GM19238 (cell line): ENCODE data around the gene PPFIA4.

ENCODE experiments used
- DNase-seq: peaks from one replicate; pipeline ENCODE4 v3.0.0; 2011; ENCODE audit warnings: low spot score; ENCODE audit not compliant: insufficient read length

Gene PPFIA4

DNA sequence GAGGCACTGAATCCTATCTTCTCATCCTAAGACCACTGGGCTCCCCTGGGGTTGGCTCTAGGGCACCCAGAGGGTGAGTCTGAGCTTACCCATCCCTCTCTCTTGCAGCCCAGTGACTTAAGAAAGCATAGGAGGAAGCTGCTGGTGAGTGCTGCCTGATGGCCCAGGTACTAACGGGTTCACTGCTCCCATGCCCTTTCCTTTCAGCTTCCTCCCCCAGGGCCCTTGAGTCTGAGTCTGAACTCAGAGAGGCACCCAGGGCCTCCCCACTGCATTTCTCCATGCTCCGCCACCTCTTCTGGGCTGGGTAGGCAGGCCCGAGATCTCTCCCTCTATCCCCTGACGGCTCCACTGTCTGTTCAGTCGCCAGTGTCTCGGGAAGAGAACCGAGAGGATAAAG, 29.7 kb downstream of the PPFIA4 start:
- DNase-seq = no peak

DNA sequence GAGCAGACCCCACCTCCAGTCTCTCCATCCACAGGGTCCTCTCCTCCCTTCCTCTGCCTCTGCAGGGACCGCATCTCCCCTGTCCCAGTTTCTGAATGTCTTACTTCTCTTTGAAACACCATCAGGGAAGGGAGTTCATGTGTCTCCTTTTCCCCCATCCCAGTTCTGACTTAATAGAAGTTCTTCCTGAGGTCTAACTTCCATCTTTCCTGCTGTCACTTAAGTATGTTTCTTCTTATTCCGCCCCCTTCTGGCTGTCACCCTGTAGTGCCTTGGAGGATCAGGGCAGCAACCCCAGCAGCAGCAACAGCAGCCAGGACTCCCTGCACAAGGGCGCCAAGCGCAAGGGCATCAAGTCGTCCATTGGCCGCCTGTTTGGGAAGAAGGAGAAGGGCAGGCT, 30.2 kb downstream of the PPFIA4 start:
- DNase-seq = no peak

DNA sequence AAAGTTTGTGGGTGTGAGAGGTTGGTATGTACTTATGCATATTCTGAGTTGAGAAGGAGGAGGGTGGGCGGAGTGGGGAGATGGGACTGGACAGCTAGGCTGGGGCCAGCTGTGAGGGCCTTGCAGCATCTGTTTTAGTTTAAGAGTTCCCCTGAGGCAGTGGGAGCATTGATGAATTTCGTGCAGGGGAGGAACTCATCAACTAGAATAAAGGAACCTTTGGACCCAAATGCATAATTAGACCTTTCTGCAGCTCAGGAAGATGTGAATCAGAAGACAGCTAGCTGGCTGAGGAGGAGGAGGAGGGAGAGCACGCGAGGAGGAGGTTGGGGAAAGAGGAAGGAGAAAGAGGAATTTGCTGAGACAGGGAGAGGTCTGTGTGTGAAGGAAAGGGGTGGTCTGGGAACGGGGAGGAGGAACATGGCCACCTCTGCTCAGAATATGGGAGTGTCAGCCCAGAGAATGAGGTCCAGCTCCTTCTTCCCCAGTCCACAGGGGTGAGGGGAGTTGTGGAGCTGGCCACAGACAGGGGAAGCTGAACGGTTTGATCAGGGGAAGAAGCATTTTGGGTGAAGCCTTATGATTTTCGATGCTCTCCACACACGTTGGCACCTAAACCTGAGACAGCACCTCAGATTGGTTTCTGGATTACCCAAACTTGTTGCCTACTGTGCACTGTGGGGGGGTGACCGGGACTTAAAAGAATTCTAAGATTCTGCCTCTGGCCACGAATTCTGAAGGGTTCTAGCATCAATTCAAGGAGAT, 31.8 kb downstream of the PPFIA4 start:
- DNase-seq = no peak

- DNase-seq = no peak
These were observed 32.3 kb downstream of the PPFIA4 start for GRCh38 chr1:203058676-203058935.

GRCh38 chr1:203059485-203059884, 33.2 kb downstream of the PPFIA4 start:
- no peak for DNase-seq

GRCh38 chr1:203060115-203060514, 33.8 kb downstream of the PPFIA4 start:
- DNase-seq = no peak

DNA sequence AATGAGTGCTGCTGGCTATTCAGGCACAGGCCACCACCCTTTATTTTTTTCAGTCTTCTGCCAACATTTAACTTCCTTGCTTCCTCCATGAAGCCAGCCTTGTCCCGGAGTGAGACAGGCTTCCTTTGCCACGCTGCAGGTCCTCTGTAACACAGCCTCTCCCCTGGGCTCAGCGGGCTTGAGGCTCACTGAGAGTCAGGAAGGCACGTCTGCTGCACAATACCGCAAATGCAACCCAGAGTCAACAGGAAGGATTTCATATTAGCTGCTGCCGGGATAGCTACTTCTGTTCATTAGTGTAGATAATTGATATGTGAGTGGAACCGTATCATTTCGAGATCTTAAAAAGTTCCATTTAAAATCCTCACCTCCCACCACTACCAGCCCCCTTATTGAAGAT, 37.0 kb downstream of the PPFIA4 start:
- no peak for DNase-seq

GRCh38 chr1:203065191-203065590, 38.9 kb downstream of the PPFIA4 start:
- DNase-seq = no peak

DNA sequence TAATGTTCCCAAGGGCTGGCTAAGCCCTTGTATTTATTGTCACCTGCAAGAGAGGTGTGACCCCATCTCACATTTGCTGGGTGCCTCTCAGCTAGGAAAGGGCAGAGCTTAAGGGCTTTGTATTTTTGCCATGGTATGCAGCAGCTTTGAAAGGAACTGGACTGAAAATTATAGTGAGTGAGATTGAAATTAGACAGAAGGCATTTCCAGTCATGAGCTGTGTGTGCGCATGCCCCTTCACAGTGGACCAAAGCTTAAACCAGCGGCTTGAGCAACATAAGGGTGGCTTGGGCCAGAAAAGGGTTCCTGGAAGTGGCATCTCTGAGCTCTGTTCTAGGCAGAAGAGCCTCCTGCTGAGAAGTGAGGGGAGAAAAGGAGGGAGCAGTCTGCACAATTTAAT, 39.7 kb downstream of the PPFIA4 start:
- no peak for DNase-seq

- no peak for DNase-seq
These were observed 40.7 kb downstream of the PPFIA4 start for GRCh38 chr1:203066965-203067364.

DNA sequence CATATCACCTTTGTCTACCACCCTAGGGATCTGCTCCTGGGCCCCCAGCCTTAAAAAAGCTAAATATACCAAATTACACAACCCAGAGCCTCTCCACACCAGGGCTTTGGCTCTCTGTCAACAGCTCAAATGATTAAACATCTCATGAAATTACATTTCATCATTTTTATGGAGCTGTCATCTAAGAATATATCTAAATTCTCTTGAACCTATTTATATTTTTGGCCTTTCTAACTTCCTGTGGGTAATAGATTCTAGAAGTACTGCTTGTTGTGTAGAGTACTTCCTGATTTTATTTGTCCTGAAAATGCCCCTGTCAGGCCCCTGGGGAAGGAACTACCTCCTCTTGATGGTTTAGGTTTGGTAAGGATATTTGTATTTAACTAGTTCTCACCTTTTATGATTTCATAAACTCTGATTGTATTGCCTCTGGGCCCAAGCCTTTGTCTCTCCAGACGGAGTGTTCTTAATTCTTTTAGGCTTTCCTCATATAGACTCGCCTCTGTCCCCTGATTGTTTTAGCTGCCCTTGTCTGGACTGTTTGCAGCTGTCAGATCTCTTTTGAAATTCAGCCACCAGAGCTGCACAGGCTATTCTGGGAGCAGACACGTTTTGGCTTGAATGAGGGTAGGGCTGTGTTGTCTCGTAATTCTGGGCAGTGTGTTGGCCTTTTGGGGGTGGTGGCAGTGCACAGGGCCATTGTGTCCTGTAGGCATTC, 42.9 kb downstream of the PPFIA4 start:
- no peak for DNase-seq

- no peak for DNase-seq
These were observed 45.8 kb downstream of the PPFIA4 start for GRCh38 chr1:203072002-203072602.

DNA sequence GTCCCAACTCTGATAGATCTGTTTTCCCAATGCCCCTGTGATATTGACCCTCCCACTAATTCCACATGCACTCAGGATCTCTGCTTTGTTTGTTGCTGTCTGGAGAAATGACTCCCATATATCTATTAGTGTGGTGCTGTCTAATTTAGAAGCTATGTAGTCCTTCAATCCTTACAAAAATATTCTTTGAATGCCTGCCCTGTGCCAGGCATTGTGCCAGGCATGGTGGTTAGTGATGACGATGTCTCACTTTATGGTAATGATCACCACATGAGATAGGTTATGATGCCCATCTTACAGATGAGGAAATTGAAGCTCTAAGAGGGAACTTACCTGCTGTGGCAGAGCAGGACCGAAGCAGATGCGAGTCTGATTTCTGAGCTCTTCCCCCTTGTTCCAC, 46.6 kb downstream of the PPFIA4 start:
- DNase-seq = no peak

DNA sequence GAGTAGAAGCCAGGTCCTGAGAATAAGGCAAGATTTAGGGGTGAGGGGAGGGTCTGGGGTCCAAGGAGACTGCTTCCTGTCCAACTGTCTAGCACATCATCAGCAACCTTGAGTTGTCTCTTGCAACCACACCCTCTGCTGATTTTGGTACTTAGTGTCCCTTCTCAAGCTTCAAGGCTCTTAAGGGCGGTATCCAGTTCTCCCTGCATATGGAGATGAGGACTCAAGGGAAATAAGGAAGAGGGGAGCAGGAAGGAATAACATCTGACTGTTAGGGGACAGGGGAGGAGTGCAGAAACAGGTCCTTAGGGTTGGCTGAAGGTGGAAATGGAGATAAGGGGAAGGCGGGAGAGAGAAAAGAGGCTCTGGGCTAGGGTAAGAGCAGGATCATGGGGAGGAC, 47.2 kb downstream of the PPFIA4 start:
- no peak for DNase-seq

- DNase-seq = no peak
These were observed 48.3 kb downstream of the PPFIA4 start for GRCh38 chr1:203074610-203075009.

DNA sequence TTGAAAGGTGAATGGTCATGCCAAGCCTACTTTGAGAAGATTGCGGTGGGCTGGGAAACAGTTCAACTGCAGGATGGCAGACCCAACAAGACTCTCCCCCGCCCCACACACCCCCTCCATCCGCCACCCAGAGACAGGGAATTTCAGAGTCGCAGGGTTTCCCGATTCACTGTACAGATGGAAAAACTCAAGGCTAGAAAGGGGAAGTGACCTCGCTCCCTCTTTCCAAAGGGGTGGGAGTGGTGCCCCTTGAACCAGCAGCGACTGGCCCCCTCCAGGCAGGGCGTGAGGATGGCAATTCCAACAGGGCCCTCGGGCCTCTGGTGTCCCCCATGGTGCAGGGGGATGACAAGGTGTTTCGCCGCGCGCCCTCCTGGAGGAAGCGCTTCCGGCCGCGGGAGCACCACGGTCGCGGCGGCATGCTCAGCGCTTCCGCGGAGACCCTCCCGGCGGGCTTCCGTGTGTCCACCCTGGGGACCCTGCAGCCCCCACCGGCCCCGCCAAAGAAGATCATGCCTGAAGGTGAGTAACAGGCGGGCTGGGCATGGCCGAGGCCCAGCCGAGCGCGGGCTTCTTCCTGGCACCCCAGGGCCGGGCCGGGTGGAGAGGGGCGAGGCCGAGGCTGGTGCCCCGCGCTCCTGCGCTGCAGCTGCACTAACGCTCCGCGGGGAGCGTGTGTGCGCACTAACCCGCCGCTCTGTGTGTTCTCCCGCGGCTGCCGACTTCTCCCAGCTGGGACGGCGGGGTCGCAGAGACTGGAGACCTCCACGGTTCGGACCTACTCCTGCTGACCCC, 49.1 kb downstream of the PPFIA4 start:
- no peak for DNase-seq

- no peak for DNase-seq
These were observed 49.8 kb downstream of the PPFIA4 start for GRCh38 chr1:203076031-203076511.

DNA sequence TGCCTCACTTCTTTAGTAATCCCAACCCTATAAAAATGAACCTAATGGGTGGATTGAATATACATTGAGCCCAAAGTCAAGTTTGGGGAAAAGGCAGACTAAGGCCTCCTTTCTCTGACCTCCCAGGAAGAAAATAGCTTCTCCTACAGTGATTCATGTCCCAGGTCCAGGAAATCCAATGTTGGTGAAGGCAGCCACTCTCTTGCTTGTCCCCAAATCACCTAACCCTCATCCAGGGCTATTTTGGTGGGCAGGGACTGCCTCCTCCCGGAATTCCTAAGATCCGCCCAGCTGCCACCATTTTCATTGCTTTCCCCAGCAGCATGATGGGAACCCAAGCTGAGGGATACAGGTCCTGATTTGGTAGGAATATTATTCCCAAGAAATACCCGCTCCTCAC, 51.1 kb downstream of the PPFIA4 start:
- DNase-seq = no peak

- no peak for DNase-seq
These were observed 51.7 kb downstream of the PPFIA4 start for GRCh38 chr1:203077956-203078355.

GRCh38 chr1:203078478-203078877, 52.2 kb downstream of the PPFIA4 start:
- DNase-seq = no peak

- DNase-seq = no peak
These were observed 54.2 kb downstream of the PPFIA4 start for GRCh38 chr1:203080456-203080855.
